A549 (cell line): ENCODE data around the gene RNF126. TPM values are rescaled to one million over a fixed set of nuclear protein-coding genes. Genes with fewer than 3 reads are reported as not detected.
"Not testable (repeated sequence)": the region's sequence is repeated elsewhere in the genome, so short reads cannot be mapped to it uniquely, and the experiment has no call there.

ENCODE experiments used
- ATAC-seq, 2 experiments: fragments of 200-7000 bp in 1 of 2; fragments of >200 bp in 1 of 2; cut with Nextera tagmentation in 1 of 2; cut with Tn5 transposase in 1 of 2; 3 replicates each; pipeline versions ENCODE4 v1.8.0 to v1.9.1; 2018 to 2020; ENCODE audit warnings: mild to moderate bottlenecking in 1 of 2, moderate library complexity in 1 of 2
- CTCF ChIA-PET: fragments of 300-600 bp; sonication (Branson Sonifier 250); formaldehyde crosslinking; extraction: SDS; loops from one replicate; lab custom pipeline; 2021; ENCODE audit warnings: antibody characterized with exemption, inconsistent platforms; lab: Yijun Ruan, JAX
- POLR2A ChIA-PET: fragments of 350-600 bp; formaldehyde crosslinking; extraction: SDS; loops from one replicate; lab custom pipeline; 2021; ENCODE audit warnings: antibody characterized with exemption, inconsistent platforms; lab: Yijun Ruan, JAX
- DNase-seq, 2 experiments: peaks; one replicate each; pipeline versions ENCODE4 v3.0.0 to v3.0.0-alpha.2; 2011 to 2016; ENCODE audit warnings: low read depth in 1 of 2, low spot score in 1 of 2
- FAIRE-seq: peaks from 2 replicates; lab custom pipeline; 2011; peaks lifted over from hg19 to GRCh38; lab: Jason Lieb, UNC
- H3K27ac ChIP-seq, 2 experiments: fragments of >200 bp; sonication (Bioruptor Twin); formaldehyde crosslinking; 3 replicates each; pipeline ENCODE4 v1.5.1; 2016 to 2017
- H3K4me1 ChIP-seq: fragments of >200 bp; sonication (Bioruptor Twin); formaldehyde crosslinking; 3 replicates; pipeline ENCODE4 v1.6.1; 2016
- H3K4me2 ChIP-seq: fragments of >200 bp; sonication (Bioruptor Twin); formaldehyde crosslinking; 3 replicates; pipeline ENCODE4 v1.6.1; 2016
- H3K4me3 ChIP-seq: fragments of >200 bp; sonication (Bioruptor Twin); formaldehyde crosslinking; 3 replicates; pipeline ENCODE4 v1.5.1; 2016
- H3K9me3 ChIP-seq: fragments of >200 bp; sonication (Bioruptor Twin); formaldehyde crosslinking; 3 replicates; pipeline ENCODE4 v1.6.1; 2016
- ATOH8 ChIP-seq: fragments of 250-450 bp; sonication (Bioruptor Pico); IDR thresholded peaks from 2 replicates; pipeline ENCODE4 v1.5.0; 2020; ENCODE audit warnings: low read depth, mild to moderate bottlenecking, moderate library complexity
- EHF ChIP-seq: fragments of 250-450 bp; sonication (Bioruptor Pico); IDR thresholded peaks from 2 replicates; pipeline ENCODE4 v1.5.0; 2020; ENCODE audit warnings: mild to moderate bottlenecking
- EHMT2 ChIP-seq: fragments of 200-600 bp; sonication (generic); IDR thresholded peaks from 2 replicates; pipeline ENCODE4 v1.6.1; 2016; ENCODE audit warnings: antibody characterized with exemption, low read depth, mild to moderate bottlenecking, moderate library complexity
- ESRRA ChIP-seq: fragments of 150-350 bp; IDR thresholded peaks from 2 replicates; pipeline ENCODE4 v1.6.1; 2014; ENCODE audit warnings: mild to moderate bottlenecking, low read length, borderline replicate concordance
- FOXS1 ChIP-seq: fragments of 250-450 bp; sonication (Bioruptor Pico); IDR thresholded peaks from 2 replicates; pipeline ENCODE4 v1.5.0; 2020; ENCODE audit warnings: mild to moderate bottlenecking, moderate library complexity
- GATA3 ChIP-seq: IDR thresholded peaks from 2 replicates; pipeline ENCODE4 v1.6.1; 2012; ENCODE audit warnings: borderline replicate concordance
- HEYL ChIP-seq: fragments of 250-450 bp; sonication (Bioruptor Pico); IDR thresholded peaks from 2 replicates; pipeline ENCODE4 v1.8.0; 2021; ENCODE audit warnings: mild to moderate bottlenecking, moderate library complexity
- MAZ ChIP-seq: fragments of 150-350 bp; IDR thresholded peaks from 2 replicates; pipeline ENCODE4 v1.6.1; 2014; ENCODE audit warnings: antibody characterized with exemption, low read depth, low read length, borderline replicate concordance
- PBX3 ChIP-seq: IDR thresholded peaks from 2 replicates; pipeline ENCODE4 v1.6.1; 2012
- RAD21 ChIP-seq, 2 experiments: fragments of >200 bp in 1 of 2; sonication (Bioruptor Twin) in 1 of 2; formaldehyde crosslinking in 1 of 2; IDR thresholded peaks in 1 of 2; conservative IDR thresholded peaks in 1 of 2; 2 replicates in 1 of 2; 3 replicates in 1 of 2; pipeline ENCODE4 v1.6.1; 2012 to 2018; ENCODE audit warnings: inconsistent platforms in 1 of 2
- RARB ChIP-seq: fragments of 250-450 bp; sonication (Bioruptor Pico); IDR thresholded peaks from 2 replicates; pipeline ENCODE4 v1.8.0; 2021; ENCODE audit warnings: mild to moderate bottlenecking, moderate library complexity
- REST ChIP-seq: fragments of 200-600 bp; sonication (generic); IDR thresholded peaks from 2 replicates; pipeline ENCODE4 v1.6.1; 2016; ENCODE audit warnings: antibody characterized with exemption, mild to moderate bottlenecking, moderate library complexity
- RFX5 ChIP-seq: fragments of 450-650 bp; IDR thresholded peaks from 2 replicates; pipeline ENCODE4 v1.7.1; 2014; ENCODE audit warnings: antibody characterized with exemption, mild to moderate bottlenecking, moderate library complexity
- ZSCAN20 ChIP-seq: fragments of 250-450 bp; sonication (Bioruptor Pico); IDR thresholded peaks from 2 replicates; pipeline ENCODE4 v1.8.0; 2022; ENCODE audit warnings: mild to moderate bottlenecking, moderate library complexity
- WGBS: methylation state at CpG from one replicate; pipeline ENCODE4 v1.1.6; 2017; ENCODE audit errors: missing lambda C conversion rate; 5-methylcytosine and 5-hydroxymethylcytosine counted together
- polyA plus RNA-seq, 4 experiments: library from polyadenylated mRNA; depleted of rRNA in 3 of 4; stranded (reverse); fragments of >200 nt; fragmentation: RNase III in 1 of 4; extraction: RNeasy Plus Mini Kit Qiagen cat#74134 plus additional on column Dnase treatment in 1 of 4; gene quantifications; 2 replicates in 3 of 4; 3 replicates in 1 of 4; pipeline ENCODE4 v1.2.3, GENCODE V29; 2011 to 2017
- TF ChIP-seq, protein P1 (sequence below): IDR thresholded peaks from 2 replicates; pipeline ENCODE4 v1.6.1; 2012; ENCODE audit warnings: low read depth, borderline replicate concordance

The RNF126 gene
- polyA plus RNA-seq, 2 of the 4 experiments (the other 2 are of a cell fraction), result 3.1 to 35.0 TPM

GRCh38 chr19:698529-698928 lies 35.5 kb upstream of the RNF126 start:
- not testable (repeated sequence) for DNase-seq, ATAC-seq, H3K4me3 ChIP-seq, H3K9me3 ChIP-seq, FAIRE-seq, H3K4me2 ChIP-seq, H3K27ac ChIP-seq, H3K4me1 ChIP-seq
- ChIA-PET POLR2A (interaction anchor here (0.6 kb wide), 2 partner anchors 53 to 121 kb away, joined by 3 read pairs; no protein-coding TSS in a partner anchor), CTCF (interaction anchor here (0.9 to 1.2 kb wide), 2 partner anchors 32 to 36 kb away, joined by 3 to 4 read pairs; no protein-coding TSS in a partner anchor)
- WGBS, result 83% methylated on average over 11 of the region's 15 CpGs

- Histone ChIP-seq H3K27ac (no peak within 1 kb of the TSS), H3K4me2 (no peak within 1 kb of the TSS), H3K4me1 (no peaks in the 10 kb centered on the region), H3K4me3 (no peak within 1 kb of the TSS), H3K9me3 (no peaks in the 10 kb centered on the region)
- POLR2A ChIA-PET, result no interaction called here
- DNase-seq, result no peak
- 56% methylated on average over 11 of the region's 31 CpGs for WGBS
- TF ChIP-seq EHF (CRISPR knock-in tag) (no peak), RFX5 (no peak), HEYL (CRISPR knock-in tag) (no peak), ZSCAN20 (CRISPR knock-in tag) (no peak), ESRRA (no peak), EHMT2 (no peak), GATA3 (no peak), ATOH8 (CRISPR knock-in tag) (no peak), FOXS1 (no peak), MAZ (no peak), RARB (CRISPR knock-in tag) (no peak), PBX3 (no peak), RAD21 (conservative IDR thresholded peaks at IDR 0.05 in 1 of 2, IDR thresholded peaks at IDR 0.05 in 1 of 2) (no peak), REST (no peak)
- TF ChIP-seq, protein P1, sequence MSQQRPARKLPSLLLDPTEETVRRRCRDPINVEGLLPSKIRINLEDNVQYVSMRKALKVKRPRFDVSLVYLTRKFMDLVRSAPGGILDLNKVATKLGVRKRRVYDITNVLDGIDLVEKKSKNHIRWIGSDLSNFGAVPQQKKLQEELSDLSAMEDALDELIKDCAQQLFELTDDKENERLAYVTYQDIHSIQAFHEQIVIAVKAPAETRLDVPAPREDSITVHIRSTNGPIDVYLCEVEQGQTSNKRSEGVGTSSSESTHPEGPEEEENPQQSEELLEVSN, result no peak
- peak in 1 of 2 experiments; percentile 28; a peak in 1 of 6 replicates for ATAC-seq
- CTCF ChIA-PET, result interaction anchor here (0.6 kb wide), 1 partner anchor 168 kb away, joined by 4 read pairs; no protein-coding TSS in a partner anchor
- FAIRE-seq, result no peak
These were observed 32.4 kb upstream of the RNF126 start, which contains the start of gene PRSS57 for GRCh38 chr19:695352-695949. PRSS57 (minus strand) TSS chr19:695452; CDS start chr19:695430, 22 bp downstream.
